ENCODE results near the gene HECW1.

The HECW1 gene

DNA sequence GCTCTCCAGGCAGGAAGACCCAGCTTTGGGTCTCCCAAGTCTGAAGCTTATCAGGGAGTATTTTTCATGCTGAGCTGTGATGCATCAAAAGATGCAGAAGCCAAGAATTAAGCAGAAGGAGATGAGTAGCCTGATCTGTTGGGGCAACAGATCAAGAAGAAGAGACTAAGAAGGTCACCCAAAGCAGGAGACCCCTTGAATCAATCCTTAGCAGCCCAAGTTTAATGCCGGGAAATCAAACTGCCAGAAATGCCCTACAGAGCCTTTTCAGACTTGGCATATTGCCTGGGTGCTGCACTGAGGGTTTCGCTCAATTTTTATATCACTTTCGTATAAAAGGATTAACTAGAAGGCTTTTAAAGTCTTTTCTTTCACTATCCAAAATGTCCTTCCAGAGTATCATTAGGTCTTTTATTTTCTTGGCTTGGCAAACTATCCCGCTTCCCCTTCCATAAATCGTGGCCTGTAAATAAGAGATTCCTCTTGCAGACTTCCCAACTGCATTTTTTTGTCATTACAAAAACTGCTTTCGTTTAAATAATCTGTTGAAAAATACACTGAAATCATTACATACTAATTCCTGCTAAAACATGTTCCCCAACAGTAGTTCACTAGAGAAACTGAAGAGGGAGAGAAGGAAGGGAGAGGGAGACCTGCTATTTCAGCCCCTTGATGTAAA is 421.5 kb downstream of the HECW1 start:
- H3K4me3 ChIP-seq (ENCODE audit: low read depth in 1 of 2, low read length in 2 of 2) = no peak overlapping the region
- H3K9me3 ChIP-seq (ENCODE audit: control insufficient read depth in 1 of 2, low read length in 2 of 2) = no peaks in the 10 kb centered on the region
- H3K27ac ChIP-seq (ENCODE audit: low read depth, low read length) = no peak overlapping the region
- no peaks in the 10 kb centered on the region for H3K36me3 ChIP-seq (ENCODE audit: control insufficient read depth in 1 of 2, insufficient read depth in 2 of 2, low read length in 2 of 2)
- H3K9ac ChIP-seq (ENCODE audit: low read depth in 1 of 2, low read length in 2 of 2) = no peak overlapping the region
- H3K27me3 ChIP-seq (ENCODE audit: control insufficient read depth in 1 of 2, insufficient read depth in 2 of 2, low read length in 2 of 2) = no peaks in the 10 kb centered on the region
- H3K4me1 ChIP-seq (ENCODE audit: control insufficient read depth in 1 of 2, insufficient read depth in 2 of 2, low read length in 2 of 2) = peaks cover 3 to 15% of the 10 kb centered on the region in 2 donors

DNA sequence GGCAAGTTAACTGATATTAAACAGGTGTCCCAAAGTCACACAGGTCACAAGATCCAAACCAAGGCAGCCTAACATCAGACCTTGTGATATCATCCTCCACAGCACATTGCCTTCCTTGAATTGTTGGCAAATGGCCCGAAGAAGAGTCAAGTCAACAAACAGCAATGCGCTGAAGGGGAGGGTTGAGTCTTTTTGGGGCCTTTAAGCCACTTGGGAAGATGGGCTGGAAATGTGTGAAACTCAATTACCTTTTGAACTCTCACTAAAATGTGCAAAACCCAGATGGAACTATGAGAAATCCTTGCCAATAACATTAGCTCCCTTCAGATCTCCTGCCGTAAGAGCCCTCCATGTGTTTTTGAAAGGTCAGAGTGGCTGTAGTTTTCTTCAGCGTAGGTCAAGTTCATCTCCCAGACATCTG is 422.6 kb downstream of the HECW1 start:
- Histone ChIP-seq H3K27me3 (ENCODE audit: control insufficient read depth in 1 of 2, insufficient read depth in 2 of 2, low read length in 2 of 2) (no peaks in the 10 kb centered on the region), H3K4me1 (ENCODE audit: control insufficient read depth in 1 of 2, insufficient read depth in 2 of 2, low read length in 2 of 2) (peaks cover 3 to 15% of the 10 kb centered on the region in 2 donors), H3K4me3 (ENCODE audit: low read depth in 1 of 2, low read length in 2 of 2) (no peak overlapping the region), H3K27ac (ENCODE audit: low read depth, low read length) (no peak overlapping the region), H3K36me3 (ENCODE audit: control insufficient read depth in 1 of 2, insufficient read depth in 2 of 2, low read length in 2 of 2) (no peaks in the 10 kb centered on the region), H3K9me3 (ENCODE audit: control insufficient read depth in 1 of 2, low read length in 2 of 2) (no peaks in the 10 kb centered on the region), H3K9ac (ENCODE audit: low read depth in 1 of 2, low read length in 2 of 2) (no peak overlapping the region)

DNA sequence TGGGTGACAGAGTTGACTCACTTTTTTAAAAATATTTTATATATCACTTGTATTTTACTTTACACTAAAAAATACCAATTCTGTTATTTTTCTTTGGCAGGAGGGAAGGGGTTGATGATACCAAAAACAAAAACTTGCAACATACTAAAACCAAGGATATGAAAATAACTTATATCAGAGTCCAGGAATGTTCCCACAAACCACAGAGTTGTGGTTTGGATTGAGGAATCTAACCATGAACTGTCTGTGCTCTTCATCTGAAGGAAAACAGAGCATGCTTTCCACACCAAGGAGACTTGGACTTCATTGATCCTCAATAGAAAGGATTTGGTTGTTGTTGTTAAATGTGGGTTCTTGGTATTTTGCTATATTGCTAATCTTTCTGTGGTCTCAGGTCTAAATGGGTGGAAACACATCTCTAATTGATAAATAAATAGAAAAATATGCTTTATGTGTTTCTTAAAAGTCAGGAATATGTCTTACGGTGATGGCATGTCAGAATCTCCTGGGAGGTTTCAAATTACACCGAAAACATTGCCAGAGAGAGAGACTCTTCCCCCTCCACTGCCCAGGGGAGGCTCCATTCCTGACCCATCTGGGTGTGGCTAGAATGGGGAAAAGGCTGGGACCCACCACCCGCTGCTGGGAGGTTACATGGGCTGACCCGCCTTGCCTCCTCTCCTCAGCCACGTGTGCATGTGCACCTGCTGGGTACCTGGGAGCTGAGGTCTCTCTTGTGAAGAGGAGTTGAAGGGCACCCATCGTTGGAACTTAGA is 423.6 kb downstream of the HECW1 start:
- no peak overlapping the region for H3K27ac ChIP-seq (ENCODE audit: low read depth, low read length)
- no peaks in the 10 kb centered on the region for H3K27me3 ChIP-seq (ENCODE audit: control insufficient read depth in 1 of 2, insufficient read depth in 2 of 2, low read length in 2 of 2)
- no peak overlapping the region for H3K9ac ChIP-seq (ENCODE audit: low read depth in 1 of 2, low read length in 2 of 2)
- no peak overlapping the region for H3K4me3 ChIP-seq (ENCODE audit: low read depth in 1 of 2, low read length in 2 of 2)
- H3K4me1 ChIP-seq (ENCODE audit: control insufficient read depth in 1 of 2, insufficient read depth in 2 of 2, low read length in 2 of 2) = peaks cover 3 to 15% of the 10 kb centered on the region in 2 donors
- no peaks in the 10 kb centered on the region for H3K9me3 ChIP-seq (ENCODE audit: control insufficient read depth in 1 of 2, low read length in 2 of 2)
- H3K36me3 ChIP-seq (ENCODE audit: control insufficient read depth in 1 of 2, insufficient read depth in 2 of 2, low read length in 2 of 2) = no peaks in the 10 kb centered on the region

DNA sequence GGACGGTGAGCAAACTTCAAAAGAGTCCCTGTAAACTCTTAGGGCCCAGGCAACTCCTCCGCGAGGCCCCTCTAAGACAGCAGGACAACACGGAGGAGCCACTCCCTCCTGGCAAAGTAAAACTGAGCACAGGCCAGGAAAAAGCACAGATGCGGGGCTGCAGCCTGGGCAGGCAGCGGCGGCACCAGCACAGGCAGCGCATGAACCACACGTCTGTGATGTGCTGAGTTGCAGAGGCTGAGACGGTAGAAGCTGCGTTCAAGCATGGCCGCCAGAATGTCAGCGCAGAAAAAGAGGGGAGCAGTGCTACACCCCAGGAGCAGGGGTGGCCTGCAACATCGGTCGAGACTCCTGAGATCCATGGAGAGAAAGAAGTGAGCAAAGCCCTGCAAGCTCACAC is 424.3 kb downstream of the HECW1 start:
- H3K9me3 ChIP-seq (ENCODE audit: control insufficient read depth in 1 of 2, low read length in 2 of 2) = no peaks in the 10 kb centered on the region
- no peak overlapping the region for H3K4me3 ChIP-seq (ENCODE audit: low read depth in 1 of 2, low read length in 2 of 2)
- H3K27ac ChIP-seq (ENCODE audit: low read depth, low read length) = no peak overlapping the region
- H3K4me1 ChIP-seq (ENCODE audit: control insufficient read depth in 1 of 2, insufficient read depth in 2 of 2, low read length in 2 of 2) = peaks cover 3 to 15% of the 10 kb centered on the region in 2 donors
- H3K36me3 ChIP-seq (ENCODE audit: control insufficient read depth in 1 of 2, insufficient read depth in 2 of 2, low read length in 2 of 2) = no peaks in the 10 kb centered on the region
- H3K27me3 ChIP-seq (ENCODE audit: control insufficient read depth in 1 of 2, insufficient read depth in 2 of 2, low read length in 2 of 2) = no peaks in the 10 kb centered on the region
- H3K9ac ChIP-seq (ENCODE audit: low read depth in 1 of 2, low read length in 2 of 2) = no peak overlapping the region

DNA sequence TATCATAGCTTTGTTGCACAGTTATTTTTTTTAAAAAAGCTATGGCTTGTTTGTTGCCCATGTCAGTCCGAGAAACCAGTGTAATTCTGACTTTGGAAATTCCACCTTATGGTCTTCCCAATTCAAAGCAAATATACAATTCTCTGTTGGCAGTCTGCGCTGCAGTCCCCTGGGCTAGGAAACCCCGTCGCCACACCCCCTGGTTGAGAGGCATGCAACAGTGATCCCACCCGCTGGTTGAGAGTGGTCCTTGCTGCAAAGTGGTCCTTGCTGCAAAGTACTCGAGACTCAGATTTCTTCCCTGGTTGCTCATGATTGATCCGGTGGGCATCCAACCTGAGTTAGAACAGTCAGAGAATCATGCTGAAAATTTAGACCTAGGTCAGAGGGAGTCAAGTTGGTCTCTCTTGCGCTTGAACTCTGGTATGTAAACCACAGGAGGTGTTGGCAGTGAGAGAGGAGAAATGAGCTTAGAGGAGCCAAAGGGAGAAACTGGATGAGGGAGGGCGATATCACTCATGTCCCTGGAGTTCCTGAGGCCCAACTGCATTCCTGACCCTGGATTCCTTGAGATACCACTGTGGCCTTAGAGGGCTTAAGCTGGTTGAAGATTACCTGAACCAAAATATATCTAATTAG is 425.4 kb downstream of the HECW1 start:
- Histone ChIP-seq H3K9me3 (ENCODE audit: control insufficient read depth in 1 of 2, low read length in 2 of 2) (no peaks in the 10 kb centered on the region), H3K27ac (ENCODE audit: low read depth, low read length) (no peak overlapping the region)

DNA sequence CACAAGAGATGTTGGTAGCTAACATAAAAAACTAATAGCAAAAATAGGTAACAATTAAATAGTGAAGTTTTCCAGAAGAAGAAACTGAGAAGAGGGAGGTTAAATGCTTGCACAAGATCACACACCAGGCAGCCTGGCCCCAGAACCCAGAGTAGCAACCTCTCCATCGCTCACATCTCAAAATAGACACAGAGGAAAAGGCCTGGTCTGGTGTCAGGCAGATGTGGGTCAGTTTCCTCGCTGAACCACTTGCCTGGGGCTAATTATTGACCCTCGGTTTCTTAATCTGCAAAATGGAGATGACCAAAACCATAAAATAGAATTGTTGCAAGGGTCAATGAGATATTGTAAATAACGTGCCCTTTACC is 425.9 kb downstream of the HECW1 start:
- H3K4me3 ChIP-seq (ENCODE audit: low read depth in 1 of 2, low read length in 2 of 2) = no peak overlapping the region
- no peak overlapping the region for H3K9ac ChIP-seq (ENCODE audit: low read depth in 1 of 2, low read length in 2 of 2)
- no peak overlapping the region for H3K27ac ChIP-seq (ENCODE audit: low read depth, low read length)
- no peaks in the 10 kb centered on the region for H3K9me3 ChIP-seq (ENCODE audit: control insufficient read depth in 1 of 2, low read length in 2 of 2)
- no peaks in the 10 kb centered on the region for H3K27me3 ChIP-seq (ENCODE audit: control insufficient read depth in 1 of 2, insufficient read depth in 2 of 2, low read length in 2 of 2)
- peaks cover 3 to 15% of the 10 kb centered on the region in 2 donors for H3K4me1 ChIP-seq (ENCODE audit: control insufficient read depth in 1 of 2, insufficient read depth in 2 of 2, low read length in 2 of 2)
- H3K36me3 ChIP-seq (ENCODE audit: control insufficient read depth in 1 of 2, insufficient read depth in 2 of 2, low read length in 2 of 2) = no peaks in the 10 kb centered on the region

More for the DNA sequence above, 425.4 kb downstream of the HECW1 start:
- Histone ChIP-seq H3K9ac (ENCODE audit: low read depth in 1 of 2, low read length in 2 of 2) (no peak overlapping the region), H3K27me3 (ENCODE audit: control insufficient read depth in 1 of 2, insufficient read depth in 2 of 2, low read length in 2 of 2) (no peaks in the 10 kb centered on the region), H3K36me3 (ENCODE audit: control insufficient read depth in 1 of 2, insufficient read depth in 2 of 2, low read length in 2 of 2) (no peaks in the 10 kb centered on the region), H3K4me3 (ENCODE audit: low read depth in 1 of 2, low read length in 2 of 2) (no peak overlapping the region), H3K4me1 (ENCODE audit: control insufficient read depth in 1 of 2, insufficient read depth in 2 of 2, low read length in 2 of 2) (peaks cover 3 to 15% of the 10 kb centered on the region in 2 donors)

DNA sequence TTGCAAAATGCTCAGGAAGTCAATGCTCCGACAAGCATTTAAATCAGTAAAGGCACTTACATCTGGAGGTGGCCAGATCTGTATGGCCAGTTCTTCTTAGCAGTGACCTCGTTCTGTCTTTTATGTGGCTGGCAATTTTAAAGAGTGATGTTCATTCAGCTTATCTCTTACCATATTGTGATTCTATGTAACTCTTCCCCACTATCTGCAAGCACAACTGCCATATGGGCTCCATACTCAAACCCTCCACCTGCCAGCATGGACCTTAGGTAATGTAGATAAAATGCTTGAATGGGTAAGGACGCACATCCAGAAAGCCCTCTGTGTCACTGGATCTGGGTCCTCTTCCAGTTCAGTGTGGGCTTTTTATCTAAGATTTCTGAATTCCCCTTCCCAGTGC is 428.0 kb downstream of the HECW1 start:
- Histone ChIP-seq H3K36me3 (ENCODE audit: control insufficient read depth in 1 of 2, insufficient read depth in 2 of 2, low read length in 2 of 2) (no peaks in the 10 kb centered on the region), H3K9ac (ENCODE audit: low read depth in 1 of 2, low read length in 2 of 2) (no peak overlapping the region)

DNA sequence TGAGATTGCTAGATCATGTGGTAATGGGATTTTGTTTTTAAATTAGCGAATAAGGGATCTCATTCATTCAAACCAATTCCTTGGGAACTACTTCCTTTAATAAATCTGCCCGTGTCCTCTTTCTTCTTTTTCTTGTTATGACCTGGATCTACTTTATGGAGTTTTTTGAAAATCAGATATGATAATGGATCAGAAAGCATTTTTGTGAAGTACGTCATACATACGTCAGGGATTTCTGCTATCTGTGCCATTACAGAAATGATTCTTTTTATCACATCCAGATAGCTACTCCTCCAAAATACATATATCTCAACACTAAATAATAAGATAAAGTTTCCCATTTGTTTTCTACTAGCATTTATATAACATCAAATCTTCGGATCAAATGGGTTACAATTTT is 430.3 kb downstream of the HECW1 start:
- Histone ChIP-seq H3K27ac (ENCODE audit: low read depth, low read length) (no peak overlapping the region), H3K4me3 (ENCODE audit: low read depth in 1 of 2, low read length in 2 of 2) (no peak overlapping the region), H3K27me3 (ENCODE audit: control insufficient read depth in 1 of 2, insufficient read depth in 2 of 2, low read length in 2 of 2) (no peaks in the 10 kb centered on the region), H3K9me3 (ENCODE audit: control insufficient read depth in 1 of 2, low read length in 2 of 2) (peaks cover 0 to 2% of the 10 kb centered on the region in 2 donors), H3K36me3 (ENCODE audit: control insufficient read depth in 1 of 2, insufficient read depth in 2 of 2, low read length in 2 of 2) (no peaks in the 10 kb centered on the region), H3K9ac (ENCODE audit: low read depth in 1 of 2, low read length in 2 of 2) (no peak overlapping the region), H3K4me1 (ENCODE audit: control insufficient read depth in 1 of 2, insufficient read depth in 2 of 2, low read length in 2 of 2) (peaks cover 3 to 10% of the 10 kb centered on the region in 2 donors)

More for the DNA sequence above, 428.0 kb downstream of the HECW1 start:
- Histone ChIP-seq H3K27me3 (ENCODE audit: control insufficient read depth in 1 of 2, insufficient read depth in 2 of 2, low read length in 2 of 2) (no peaks in the 10 kb centered on the region), H3K4me1 (ENCODE audit: control insufficient read depth in 1 of 2, insufficient read depth in 2 of 2, low read length in 2 of 2) (peaks cover 3 to 15% of the 10 kb centered on the region in 2 donors), H3K9me3 (ENCODE audit: control insufficient read depth in 1 of 2, low read length in 2 of 2) (no peaks in the 10 kb centered on the region), H3K27ac (ENCODE audit: low read depth, low read length) (no peak overlapping the region), H3K4me3 (ENCODE audit: low read depth in 1 of 2, low read length in 2 of 2) (no peak overlapping the region)

DNA sequence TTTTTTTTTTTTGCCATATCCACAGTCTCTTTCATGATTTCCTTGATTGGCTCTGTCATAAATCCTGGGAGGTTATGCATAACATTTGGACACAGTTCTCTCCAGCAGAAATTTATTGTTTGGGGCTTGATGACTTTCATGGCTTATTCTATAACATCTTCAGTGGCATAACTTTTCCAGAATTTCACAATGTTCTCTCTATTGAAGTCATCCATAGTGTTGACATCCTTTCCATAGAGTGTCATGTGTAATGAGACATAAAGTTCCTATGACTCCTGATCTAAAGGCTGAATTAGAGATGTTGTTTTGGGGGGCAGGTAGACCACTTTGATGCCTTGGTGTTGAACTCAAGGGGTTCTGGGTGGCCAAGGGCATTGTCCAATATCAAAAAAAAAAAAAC is 433.8 kb downstream of the HECW1 start:
- Histone ChIP-seq H3K36me3 (ENCODE audit: control insufficient read depth in 1 of 2, insufficient read depth in 2 of 2, low read length in 2 of 2) (no peaks in the 10 kb centered on the region), H3K4me3 (ENCODE audit: low read depth in 1 of 2, low read length in 2 of 2) (no peak overlapping the region), H3K4me1 (ENCODE audit: control insufficient read depth in 1 of 2, insufficient read depth in 2 of 2, low read length in 2 of 2) (no peaks in the 10 kb centered on the region), H3K9ac (ENCODE audit: low read depth in 1 of 2, low read length in 2 of 2) (no peak overlapping the region), H3K9me3 (ENCODE audit: control insufficient read depth in 1 of 2, low read length in 2 of 2) (peaks cover 0 to 2% of the 10 kb centered on the region in 2 donors), H3K27me3 (ENCODE audit: control insufficient read depth in 1 of 2, insufficient read depth in 2 of 2, low read length in 2 of 2) (no peaks in the 10 kb centered on the region), H3K27ac (ENCODE audit: low read depth, low read length) (no peak overlapping the region)

DNA sequence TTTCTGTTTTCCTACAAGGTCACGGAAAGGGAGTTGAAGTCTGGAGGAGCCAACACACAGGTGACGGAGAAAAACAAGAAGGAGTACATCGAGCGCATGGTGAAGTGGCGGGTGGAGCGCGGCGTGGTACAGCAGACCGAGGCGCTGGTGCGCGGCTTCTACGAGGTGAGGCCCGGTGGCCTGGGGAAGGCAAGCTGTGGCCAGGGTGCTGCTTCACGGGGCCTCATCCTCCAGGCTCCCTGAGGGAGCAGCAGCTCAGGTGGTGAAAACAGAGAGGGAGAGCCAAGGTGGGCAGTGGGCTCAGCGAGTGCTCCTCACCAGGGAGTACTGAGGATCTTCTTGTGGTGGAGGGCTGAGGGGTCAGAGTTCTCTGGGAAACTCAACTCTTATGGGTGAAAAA is 438.0 kb downstream of the HECW1 start:
- H3K9ac ChIP-seq (ENCODE audit: low read depth in 1 of 2, low read length in 2 of 2) = no peak overlapping the region
- no peak overlapping the region for H3K27ac ChIP-seq (ENCODE audit: low read depth, low read length)
- H3K36me3 ChIP-seq (ENCODE audit: control insufficient read depth in 1 of 2, insufficient read depth in 2 of 2, low read length in 2 of 2) = no peaks in the 10 kb centered on the region
- H3K27me3 ChIP-seq (ENCODE audit: control insufficient read depth in 1 of 2, insufficient read depth in 2 of 2, low read length in 2 of 2) = no peaks in the 10 kb centered on the region
- no peak overlapping the region for H3K4me3 ChIP-seq (ENCODE audit: low read depth in 1 of 2, low read length in 2 of 2)
- peaks cover 0 to 4% of the 10 kb centered on the region in 2 donors for H3K4me1 ChIP-seq (ENCODE audit: control insufficient read depth in 1 of 2, insufficient read depth in 2 of 2, low read length in 2 of 2)
- peaks cover 0 to 2% of the 10 kb centered on the region in 2 donors for H3K9me3 ChIP-seq (ENCODE audit: control insufficient read depth in 1 of 2, low read length in 2 of 2)

All from duodenal mucosa (tissue), 2 donors.